Activated naive CD4-positive, alpha-beta T cell treated with anti-CD3 and anti-CD28 coated beads, Interleukin-2, amount 50 U/mL, for 72 hours (primary cell): ENCODE results near the gene ERMP1. TPM values are rescaled to one million over a fixed set of nuclear protein-coding genes. Genes with fewer than 3 reads are reported as not detected.

ENCODE experiments used
- total RNA-seq, 2 donors: library from RNA; stranded (reverse); gene quantifications; one replicate each; pipeline ENCODE4 v1.2.3, GENCODE V29; 2022

The ERMP1 gene
- total RNA-seq, 2 donors from 2014 or later: 22.5 to 22.8 TPM

Other genes with a start within 250 kb of the ERMP1 start
- gene RIC1, start 204.0 kb downstream of the ERMP1 start, total RNA-seq: 10 to 100 TPM; 25.6 to 26.7 TPM
- not detected for gene MLANA, start 57.8 kb upstream of the ERMP1 start, total RNA-seq
- gene RANBP6, start 182.5 kb upstream of the ERMP1 start, total RNA-seq: 10 to 100 TPM; 18.5 to 21.1 TPM